HG02884 (cell line): ENCODE data around the gene TSC1.
A peak's percentile ranks its signal among the peaks of the same experiment; 100 is the strongest.
"Not testable (repeated sequence)": the region's sequence is repeated elsewhere in the genome, so short reads cannot be mapped to it uniquely, and the experiment has no call there.

ENCODE experiments used
- ATAC-seq: cut with Tn5 transposase; IDR thresholded peaks from one replicate; pipeline ENCODE4 v1.9.1; 2021; ENCODE audit warnings: mild to moderate bottlenecking, moderate library complexity; ENCODE audit not compliant: unreplicated experiment

TSC1 gene

DNA sequence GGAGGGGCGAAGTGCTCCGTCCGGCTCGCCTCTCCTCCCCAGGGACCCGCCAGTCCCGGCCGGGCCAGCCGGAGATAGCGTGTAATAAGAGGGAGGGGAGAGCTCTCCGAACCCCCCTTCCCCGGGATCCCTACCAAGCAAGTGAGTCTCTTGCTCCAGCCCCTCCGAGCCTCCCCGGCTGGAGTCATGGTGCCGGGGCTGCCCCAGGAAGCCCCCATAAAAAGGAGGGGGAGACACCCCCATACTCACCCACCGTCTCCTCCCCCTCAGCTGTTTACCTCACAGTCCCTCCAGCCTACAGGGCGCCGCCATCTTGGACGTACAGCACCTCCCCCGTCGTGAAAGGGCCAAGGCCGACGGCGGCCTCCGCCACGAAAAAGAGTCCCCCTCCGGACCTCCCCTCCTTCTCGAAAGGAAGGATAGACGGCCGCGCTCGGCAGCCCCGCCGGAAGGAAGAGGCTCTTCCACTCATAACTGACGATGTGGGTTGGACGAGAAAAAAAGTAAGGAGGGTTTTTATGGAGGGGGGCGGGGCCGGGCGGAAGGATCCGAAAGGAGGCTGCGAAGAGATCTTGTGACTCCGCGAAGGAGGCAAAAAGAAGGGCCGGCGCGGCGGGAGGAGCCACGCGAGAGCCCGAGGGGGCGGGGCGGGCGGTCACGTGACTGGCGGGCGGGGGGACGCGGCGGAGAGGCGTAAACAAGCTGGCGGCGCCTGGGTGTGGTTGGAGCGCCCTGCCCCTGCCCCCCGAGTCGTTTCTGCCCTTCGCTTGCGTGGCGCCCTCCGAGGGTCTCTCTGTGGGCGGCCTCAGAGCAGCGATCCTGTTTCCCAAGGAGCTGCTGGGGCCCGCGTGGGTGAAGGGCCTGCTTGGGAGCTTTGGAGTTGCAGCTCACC is at the start of gene TSC1:
Gene TSC1, minus strand, starts transcription at position 323 of the 892 bp plus-strand sequence. CDS start 15,744 bp downstream, outside the sequence.
- ATAC-seq = peak; percentile 60

DNA sequence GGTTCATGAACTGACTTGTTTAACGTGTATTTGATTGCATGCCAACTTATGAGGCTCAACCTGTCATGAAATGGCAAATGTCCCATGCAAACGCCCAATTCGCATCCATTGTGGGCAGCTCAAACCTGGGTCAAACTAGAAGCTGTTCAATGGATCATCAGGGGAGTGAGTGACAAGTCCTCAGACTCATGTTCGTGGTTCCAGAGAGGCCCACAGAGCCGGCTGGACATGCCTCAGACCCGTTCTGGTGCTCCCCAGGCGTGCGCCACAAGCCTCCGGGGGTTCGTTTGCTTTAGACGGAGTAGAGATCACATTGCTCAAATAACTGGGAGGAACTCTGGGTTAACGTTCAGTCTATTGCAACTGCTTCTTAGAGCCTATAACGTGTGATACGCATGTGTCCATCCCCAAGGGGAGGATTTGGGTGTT is 49.1 kb upstream of the TSC1 start:
- no peak for ATAC-seq

DNA sequence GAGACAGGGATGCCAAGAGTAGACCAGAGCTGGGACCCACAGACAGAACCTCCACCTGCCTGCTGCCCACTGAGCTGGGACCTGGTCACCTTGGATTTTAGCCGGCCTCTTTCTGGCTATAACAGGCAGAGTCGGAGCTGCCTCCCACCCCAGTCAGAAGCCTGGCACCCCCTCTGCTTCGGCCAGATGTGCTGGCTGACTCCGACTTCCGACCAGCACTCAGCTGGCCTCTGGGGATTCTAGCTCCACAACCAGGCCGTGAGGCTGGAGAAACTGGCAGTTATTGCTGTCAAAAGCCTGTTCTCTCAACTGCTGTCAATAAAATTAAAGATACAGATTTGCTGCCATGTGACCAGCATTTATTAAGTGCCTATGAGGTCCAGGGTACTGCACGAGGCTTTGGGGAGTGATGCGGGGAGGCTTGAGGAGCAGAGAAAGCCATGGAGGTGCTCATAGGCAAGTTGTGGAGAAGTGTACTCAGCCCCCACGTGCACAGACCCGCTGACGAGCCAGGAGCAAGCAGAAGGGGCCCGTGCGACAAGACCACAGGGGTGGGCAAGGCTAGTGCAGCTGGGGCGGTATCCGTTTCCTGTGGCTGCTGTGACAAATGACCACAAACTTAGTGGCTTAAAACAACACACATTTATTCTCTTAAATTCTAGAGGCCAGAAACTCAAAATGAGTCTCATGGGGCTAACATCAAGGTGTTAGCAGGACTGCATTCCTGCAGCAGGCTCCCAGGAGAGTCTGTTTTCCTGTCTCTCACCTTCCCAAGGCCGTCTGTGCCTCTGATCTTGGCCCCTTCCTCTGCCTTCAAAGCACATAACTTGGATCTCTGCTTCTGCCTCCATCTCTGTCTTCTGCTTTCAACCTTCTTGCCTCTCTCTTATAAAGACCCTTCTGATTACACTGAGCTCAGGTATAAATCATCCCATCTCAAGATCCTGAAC is 47.2 kb upstream of the TSC1 start:
- no peak for ATAC-seq

DNA sequence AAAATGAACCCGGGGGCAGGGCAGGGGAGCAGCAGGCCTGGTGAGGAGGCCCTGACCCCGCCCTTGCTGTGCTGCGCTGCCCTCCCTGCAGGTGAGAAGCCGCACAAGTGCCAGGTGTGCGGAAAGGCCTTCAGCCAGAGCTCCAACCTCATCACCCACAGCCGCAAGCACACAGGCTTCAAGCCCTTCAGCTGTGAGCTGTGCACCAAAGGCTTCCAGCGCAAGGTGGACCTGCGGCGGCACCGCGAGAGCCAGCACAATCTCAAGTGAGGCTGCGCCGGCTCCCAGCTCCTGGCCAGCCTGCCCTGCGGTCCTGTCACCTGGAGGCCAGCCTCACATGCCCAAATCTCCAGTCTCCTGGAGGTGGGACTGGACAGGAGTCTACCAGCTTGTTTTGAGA is 46.4 kb upstream of the TSC1 start:
- ATAC-seq = no peak

DNA sequence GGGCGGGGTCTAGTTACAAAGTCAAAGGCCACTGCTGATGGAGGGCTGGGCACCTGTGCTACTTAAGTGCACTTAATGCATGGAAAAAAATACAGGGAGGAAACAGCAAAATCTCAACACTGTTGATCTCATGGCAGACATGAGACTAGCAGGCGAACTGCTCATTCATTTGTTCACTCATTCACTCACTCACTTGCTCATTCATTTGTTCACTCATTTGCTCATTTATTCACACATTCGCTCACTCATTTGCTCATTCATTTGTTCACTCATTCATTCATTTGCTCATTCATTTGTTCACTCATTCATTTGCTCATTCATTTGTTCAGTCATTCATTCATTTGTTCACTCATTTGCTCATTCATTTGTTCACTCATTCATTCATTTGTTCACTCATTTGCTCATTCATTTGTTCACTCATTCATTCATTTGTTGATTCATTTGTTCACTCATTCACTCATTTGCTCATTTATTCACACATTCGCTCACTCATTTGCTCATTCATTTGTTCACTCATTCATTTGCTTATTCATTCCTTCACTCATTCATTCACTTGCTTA is 45.7 kb upstream of the TSC1 start:
- ATAC-seq = not testable (repeated sequence)

DNA sequence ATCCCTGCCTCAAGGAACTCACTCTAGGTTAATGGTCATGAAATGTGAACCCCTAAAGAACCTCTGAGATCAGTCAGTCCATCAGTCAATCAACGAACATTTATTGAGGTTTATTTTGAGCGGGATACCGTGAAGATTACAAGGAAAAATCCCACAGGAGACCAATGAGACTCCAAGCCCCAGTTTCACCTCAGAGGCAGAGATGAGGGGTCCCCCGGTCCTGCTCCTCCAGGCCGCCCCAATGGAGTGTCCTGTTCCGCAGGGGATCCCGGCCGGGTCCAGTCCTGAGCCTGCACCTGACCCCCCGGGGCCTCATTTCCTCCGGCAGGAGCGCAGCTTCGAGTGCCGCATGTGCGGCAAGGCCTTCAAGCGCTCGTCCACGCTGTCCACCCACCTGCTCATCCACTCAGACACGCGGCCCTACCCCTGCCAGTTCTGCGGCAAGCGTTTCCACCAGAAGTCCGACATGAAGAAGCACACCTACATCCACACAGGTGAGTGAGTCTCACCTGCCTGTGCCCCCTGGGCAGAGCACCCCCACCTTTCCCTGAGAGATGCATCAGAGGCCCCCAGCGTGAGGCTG is 45.1 kb upstream of the TSC1 start:
- ATAC-seq = no peak

DNA sequence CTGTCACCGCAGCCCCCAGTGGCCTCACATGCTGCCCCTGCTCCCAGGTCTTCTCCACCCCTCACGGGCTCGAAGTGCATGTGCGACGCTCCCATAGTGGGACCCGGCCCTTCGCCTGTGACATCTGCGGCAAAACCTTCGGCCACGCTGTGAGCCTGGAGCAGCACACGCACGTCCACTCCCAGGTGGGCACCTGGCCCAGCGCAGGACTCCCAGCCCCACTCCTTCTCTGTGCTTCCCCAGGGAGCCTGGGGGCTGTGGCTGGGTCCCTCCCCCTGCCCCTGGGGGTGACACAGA is 44.5 kb upstream of the TSC1 start:
- ATAC-seq = no peak

DNA sequence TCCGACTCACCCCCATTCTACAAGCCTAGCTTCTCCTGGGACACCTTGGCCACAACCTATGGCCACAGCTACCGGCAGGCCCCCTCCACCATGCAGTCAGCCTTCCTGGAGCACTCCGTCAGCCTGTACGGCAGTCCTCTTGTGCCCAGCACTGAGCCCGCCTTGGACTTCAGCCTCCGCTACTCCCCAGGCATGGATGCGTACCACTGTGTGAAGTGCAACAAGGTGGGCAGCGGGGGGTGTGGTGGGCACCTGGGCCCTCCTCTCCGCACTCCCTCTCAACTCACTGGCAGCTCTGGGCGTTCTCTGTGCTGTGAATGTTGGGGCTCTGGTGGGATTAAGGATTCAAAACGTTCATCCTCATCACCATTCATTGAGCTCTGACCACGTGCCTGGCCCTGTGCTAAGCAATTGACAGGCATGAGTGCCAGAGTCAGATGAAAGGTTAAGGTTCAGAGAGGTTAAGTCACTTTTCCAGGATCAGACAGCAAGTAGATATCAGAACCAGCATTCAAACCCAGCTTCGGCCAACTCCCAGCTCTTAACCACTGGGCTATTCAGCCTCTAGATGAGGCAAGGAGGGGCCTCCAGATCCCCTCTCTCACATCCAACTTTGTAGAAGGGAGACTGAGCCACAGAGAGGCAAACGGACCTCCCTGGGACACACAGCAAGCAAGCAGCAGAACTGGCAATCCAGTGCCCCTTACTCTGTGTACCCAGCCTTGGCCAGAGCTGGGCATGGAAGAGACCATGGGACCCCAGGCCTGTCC is 44.0 kb upstream of the TSC1 start:
- no peak for ATAC-seq

DNA sequence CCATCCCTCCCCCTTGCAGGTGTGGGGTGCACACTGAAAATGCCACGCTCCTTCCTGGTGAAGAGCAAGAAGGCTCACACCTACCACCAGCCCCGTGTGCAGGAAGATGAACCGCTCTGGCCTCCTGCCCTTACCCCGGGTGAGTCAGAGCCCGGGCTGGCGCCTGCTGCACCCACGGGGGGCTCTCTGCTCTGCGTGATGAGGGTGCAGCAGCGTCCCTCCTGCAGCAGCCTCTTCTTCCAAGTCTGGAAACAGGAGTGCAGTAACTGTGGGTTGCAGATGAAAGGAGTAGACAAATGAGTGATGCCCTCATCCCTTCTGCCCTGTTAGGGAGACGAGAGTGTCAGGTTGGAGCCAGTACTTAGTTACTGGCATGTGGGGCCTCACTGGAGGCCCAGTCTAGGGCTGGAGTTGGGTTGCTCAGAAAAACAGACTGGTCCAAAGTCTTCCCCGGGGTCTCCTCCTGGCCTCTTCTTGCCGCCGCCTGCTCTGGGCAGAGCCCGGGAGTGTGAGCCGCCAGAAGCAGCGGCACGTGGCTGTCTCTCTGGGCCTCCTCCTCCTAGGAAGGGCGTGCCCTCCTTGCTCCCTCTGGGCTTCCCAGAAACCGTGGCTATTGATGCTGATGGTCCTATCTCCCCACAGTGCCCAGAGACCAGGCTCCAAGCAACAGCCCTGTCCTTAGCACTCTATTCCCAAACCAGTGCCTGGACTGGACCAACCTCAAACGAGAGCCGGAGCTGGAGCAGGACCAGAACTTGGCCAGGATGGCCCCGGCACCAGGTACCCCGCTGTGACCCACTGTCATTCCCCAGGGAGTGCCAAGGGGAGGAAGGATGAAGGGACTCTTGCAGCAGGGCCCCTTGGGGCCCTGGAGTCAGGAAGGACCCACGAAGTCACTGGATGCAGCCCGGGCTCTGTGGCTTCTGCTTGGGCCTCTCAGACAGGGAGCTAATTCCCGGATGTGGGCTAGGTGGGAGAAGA is 42.5 kb upstream of the TSC1 start:
- ATAC-seq = no peak

DNA sequence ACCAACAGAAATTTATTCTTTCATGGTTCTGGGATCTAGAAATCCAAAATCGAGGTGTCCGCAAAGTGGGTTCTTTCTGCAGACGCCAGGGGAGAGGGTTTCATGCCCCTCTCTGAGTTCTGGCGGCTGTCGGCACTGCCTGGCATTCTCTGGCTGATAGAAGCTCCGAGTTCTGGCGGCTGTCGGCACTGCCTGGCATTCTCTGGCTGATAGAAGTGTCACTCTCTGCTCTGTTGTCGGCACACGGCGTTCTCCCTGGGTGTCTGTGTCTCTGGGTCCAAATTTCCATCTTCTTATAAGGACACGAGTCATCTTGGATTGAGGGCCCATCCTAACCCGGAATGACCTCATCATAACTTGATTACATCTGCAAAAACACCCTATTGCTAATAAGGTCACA is 41.7 kb upstream of the TSC1 start:
- ATAC-seq = no peak

DNA sequence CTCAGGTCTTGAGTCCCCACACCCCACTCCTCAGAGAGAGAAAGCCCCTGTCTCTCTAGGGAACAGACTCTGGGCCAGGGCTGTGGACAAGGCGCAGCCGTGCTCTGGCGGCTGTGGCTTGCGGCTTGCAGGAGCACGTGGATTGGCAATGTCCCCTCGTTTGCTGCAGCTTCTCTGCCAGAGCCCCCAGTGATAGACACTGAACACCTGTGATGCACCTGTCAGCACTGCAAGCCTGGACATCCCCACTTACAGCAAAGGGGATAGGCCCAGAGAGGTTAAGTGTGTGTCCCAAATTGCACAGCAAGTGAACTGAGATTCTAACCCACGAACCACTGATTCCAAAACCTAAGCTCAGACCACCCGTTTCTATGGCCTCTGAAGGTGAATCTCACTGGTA is 41.1 kb upstream of the TSC1 start:
- no peak for ATAC-seq

DNA sequence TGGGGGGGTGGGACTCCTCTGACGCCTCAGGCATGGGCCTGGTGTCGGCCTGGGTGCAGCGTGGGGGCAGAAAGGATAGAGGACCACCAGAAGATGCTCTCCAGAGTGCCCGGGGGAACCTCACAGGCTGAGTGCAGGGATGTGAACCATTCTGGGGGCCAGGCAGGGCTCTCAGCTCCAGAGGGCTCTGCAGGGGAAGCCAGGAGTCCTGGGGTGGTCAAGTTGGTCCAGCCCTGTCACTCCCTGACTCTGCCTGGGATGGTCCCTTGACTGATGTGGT is 40.6 kb upstream of the TSC1 start:
- no peak for ATAC-seq

DNA sequence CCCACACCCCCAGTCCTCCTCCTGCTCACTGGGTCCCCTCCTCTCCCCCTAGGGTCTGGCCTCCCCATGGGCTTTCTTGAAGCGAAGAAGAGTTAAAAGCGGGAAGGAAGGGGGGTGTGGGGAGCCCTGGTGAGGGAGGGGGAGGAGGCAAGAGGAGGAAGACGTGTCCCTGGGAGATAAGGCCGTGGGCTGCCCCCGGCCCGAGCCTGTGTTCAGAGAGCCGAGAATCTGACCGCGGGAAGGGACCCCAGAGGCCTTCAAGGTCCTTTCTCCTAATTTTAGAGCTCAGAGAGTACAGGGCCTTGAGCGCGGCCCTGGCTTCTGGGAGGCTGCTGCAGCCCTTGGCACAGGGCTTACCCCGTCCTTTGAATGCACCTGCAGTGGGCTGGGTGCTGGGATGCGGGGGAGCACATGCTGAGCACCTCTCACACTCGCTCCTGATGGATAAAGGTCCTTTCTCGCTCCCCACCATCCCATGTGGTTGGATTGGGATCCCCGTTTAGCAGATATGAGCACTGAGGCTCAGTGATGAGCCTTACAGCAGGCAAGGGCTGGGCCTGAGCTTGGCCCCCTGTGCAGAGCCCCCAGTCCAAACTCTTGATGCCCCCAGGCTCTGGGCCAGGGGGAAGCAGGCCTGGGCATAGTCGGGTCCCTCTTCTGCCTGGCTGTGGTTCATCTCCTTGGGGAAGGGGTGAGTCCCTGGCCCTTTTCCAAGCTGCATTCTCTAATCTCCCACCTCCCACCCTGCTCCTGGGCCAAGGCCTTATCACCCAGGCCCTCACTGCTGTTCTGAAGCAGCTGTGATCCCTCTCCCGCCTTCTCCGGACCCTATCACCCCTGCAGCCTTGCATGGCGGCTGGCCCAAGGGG is 40.0 kb upstream of the TSC1 start:
- ATAC-seq = no peak

DNA sequence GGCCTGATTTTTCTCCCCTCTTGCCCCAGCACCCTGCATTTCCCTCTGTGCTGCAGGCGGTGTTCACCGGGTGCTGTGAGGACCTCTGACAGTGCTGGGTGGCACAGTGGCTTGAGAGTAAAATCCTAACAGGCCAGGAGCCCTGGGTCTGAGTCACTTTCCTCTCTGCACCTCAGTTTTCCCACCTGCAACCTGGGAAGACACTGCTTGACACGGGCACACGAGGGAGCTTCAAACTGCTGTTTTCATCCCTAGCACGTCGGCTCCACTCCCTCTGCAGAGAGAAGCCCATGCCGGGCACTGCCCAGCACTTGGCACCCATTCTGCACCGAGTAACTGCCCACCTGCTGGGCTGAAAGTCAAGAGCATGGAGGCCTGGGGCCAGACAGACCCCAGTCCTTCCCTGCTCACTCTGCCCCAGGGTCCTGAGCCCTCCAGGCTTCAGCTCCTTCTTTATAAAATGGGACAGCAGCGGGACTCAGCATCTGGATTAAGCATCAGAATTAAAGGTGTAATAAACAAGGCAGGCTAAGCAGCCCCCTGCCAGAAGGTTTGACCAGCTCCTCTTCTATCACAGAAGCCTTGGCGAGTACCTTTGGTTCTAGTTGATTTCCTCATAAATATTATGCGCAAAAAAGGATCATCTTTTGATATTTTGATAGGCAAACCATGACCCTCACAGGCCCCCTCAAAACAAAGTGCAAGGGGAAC is 39.2 kb upstream of the TSC1 start:
- ATAC-seq = no peak

DNA sequence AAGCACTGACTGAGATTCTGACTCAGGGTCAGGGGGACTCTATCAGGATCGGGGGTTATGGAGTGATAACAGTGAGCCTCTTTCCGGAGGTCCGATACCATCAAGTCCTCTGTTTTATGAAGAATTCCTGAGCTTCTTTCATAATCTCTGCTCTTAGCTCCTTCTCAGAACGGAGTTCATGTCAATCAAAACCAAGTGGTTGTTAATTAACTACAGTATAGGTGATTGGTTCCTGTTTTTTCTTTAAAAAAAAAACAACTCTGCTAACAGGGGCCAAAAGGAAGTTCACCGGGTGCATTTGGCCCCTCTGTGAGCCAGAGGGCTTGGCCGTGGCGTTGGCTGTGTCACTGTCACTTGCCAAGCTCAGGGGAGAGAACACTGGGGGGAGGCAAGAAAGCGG is 38.0 kb upstream of the TSC1 start:
- ATAC-seq = no peak

DNA sequence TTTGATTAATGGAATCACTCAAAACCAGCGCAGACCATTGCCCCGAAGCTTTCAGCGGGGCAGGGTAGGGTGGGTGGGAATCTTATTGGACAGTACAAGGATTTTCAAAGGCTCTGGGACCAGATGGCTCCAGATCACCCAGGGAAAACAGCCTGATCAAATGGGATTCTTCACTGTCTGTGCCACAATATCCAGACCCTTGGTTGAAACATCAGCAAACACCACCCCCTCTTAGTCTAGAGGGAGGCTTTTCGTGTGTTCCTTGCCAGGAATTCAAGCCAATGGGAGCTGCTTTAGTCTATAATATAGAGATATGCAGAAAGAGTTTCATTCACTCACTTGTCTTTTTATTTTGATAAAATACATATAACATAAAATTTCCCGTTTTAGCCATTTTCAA is 35.7 kb upstream of the TSC1 start:
- ATAC-seq = no peak

DNA sequence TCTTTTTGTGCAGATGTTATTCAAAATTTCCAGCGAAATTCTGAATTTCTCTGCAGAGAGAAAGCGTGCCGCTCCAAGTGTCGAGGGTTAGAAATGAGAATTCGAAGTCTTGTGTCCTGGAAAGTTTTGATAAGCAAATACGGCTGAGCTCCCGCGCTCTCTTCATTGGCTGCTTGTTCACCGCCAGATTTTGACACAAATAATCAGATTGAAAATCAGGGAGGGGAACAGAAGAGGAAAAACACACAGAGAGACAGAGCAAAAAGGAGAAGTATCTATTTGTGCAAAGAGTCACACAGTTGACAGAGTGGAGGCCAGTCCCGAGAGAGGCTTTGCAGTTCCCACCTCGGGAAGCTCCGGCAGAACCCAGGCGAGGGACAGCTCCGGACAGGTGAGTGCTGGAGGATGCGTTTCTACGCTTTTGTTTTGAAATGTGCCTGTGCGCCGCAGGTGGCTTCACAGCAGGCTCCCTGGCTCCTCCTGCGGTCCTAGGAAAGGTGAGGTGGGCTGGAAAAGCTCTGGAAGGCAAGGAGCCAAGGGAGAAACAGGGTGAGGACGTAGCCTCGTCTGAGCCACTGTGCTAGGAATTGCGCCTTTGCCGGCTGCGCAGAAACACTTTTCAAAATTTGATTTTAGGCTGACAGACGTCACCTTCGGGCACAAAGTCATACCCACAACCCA is 34.2 kb upstream of the TSC1 start, which contains the start of gene GFI1B:
Gene GFI1B, plus strand, starts transcription at position 244 of the 681 bp plus-strand sequence. CDS start 7,985 bp downstream, outside the sequence.
- no peak for ATAC-seq
